Hepatocyte (in vitro differentiated cells): ENCODE data around the gene TEX101.

Source experiments
- CTCF ChIP-seq: fragments of 200-600 bp; sonication (generic); IDR thresholded peaks from 2 replicates; pipeline ENCODE4 v1.5.1; 2016; ENCODE audit warnings: antibody characterized with exemption, mild to moderate bottlenecking; ENCODE audit not compliant: poor library complexity
- EZH2phosphoT487 ChIP-seq: fragments of 200-600 bp; sonication (generic); IDR thresholded peaks from one replicate; pipeline ENCODE4 v1.6.1; 2018; ENCODE audit warnings: antibody characterized with exemption, mild to moderate bottlenecking, low read depth, moderate library complexity; ENCODE audit not compliant: unreplicated experiment, severe bottlenecking

- TF ChIP-seq CTCF (no peak), EZH2phosphoT487 (no peak)
Observed at GRCh38 chr19:43412441-43412840, 2.2 kb upstream of the TEX101 start.
